Measurements from ENCODE around the gene MCAM. TPM values are rescaled to one million over a fixed set of nuclear protein-coding genes. Genes with fewer than 3 reads are reported as not detected.
A peak's percentile ranks its signal among the peaks of the same experiment; 100 is the strongest.

The MCAM gene
- total and polyA plus RNA-seq, 2 of the 8 experiments (the other 6 are each of a cell fraction or from before 2014, with no cell fraction given): 22.4 to 32.2 TPM

DNA sequence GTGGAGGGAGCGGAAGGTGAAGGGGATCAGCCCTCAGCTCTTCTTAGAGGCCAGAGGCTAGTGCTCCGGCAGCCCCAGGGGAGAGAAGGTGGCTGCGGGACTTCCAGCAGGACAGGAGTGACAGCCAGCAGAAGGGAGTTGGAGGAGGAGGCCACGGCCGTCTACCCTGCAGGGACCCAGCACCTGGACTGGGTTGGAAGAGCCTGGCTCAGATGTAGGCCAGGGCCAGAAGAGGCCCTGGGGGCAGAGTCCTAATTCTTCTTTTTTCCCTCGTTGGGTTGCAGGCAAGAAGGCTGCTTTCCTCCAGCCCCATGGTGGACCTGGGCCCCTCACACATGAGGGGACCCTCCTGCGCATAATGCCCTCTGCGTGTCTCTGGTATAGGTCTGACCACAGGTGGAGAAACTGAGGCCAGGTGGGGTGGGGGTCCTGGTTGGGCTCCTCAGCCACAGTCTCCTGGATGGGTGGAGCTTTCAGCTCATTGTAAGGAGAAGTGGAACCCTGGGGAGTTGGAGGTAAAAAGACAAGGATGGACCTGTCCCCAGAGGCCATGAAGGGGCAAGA lies 2.3 kb upstream of the MCAM start:
- no peak overlapping the region for H3K14ac ChIP-seq (ENCODE audit: insufficient read length)
- H4K5ac ChIP-seq (ENCODE audit: insufficient read length, low read depth, low read length): no peak overlapping the region
- DNase-seq (ENCODE audit: low read depth in 1 of 2, low spot score in 2 of 2) (no peak), FAIRE-seq (no peak)
- H3K23ac ChIP-seq (ENCODE audit: insufficient read length): no peak overlapping the region
- H3K56ac ChIP-seq (replicated peaks; ENCODE audit: insufficient read length, low read depth, low read length): no peak overlapping the region
- H3K27me3 ChIP-seq (replicated peaks in 1 of 4; ENCODE audit: control insufficient read depth in 3 of 4, extremely low read depth in 1 of 4, insufficient read depth in 3 of 4, low read length in 3 of 4): peaks cover 5 to 45% (median 36%) of the 10 kb centered on the region in 4 experiments
- H2BK20ac ChIP-seq (ENCODE audit: low read length): peak overlapping the region; percentile 96
- peaks cover 33% of the 10 kb centered on the region for H3K23me2 ChIP-seq (ENCODE audit: low read depth, low read length)
- no peaks in the 10 kb centered on the region for H3K79me1 ChIP-seq (ENCODE audit: low read depth, low read length)
- H3K18ac ChIP-seq (ENCODE audit: extremely low read depth, low read length): peak overlapping the region; percentile 48
- peak overlapping the region in 1 of 4 experiments; percentile 8; a peak in 1 of 8 replicates for H3K4me3 ChIP-seq (ENCODE audit: extremely low read depth in 1 of 4, insufficient read depth in 2 of 4, low read depth in 3 of 4, low read length in 4 of 4)
- CTCF ChIA-PET (ENCODE audit: partially characterized antibody): interaction anchor here (1.3 to 16.8 kb wide), 6 partner anchors 11 to 62 kb away, joined by 3 to 415 read pairs (median 6); partner anchors contain the start of genes C1QTNF5, MFRP, RNF26 and USP2
- peak overlapping the region; percentile 91; the same call in 1 of the 2 replicates for H2BK5ac ChIP-seq (ENCODE audit: low read depth, low read length)
- H3K36me3 ChIP-seq (ENCODE audit: control insufficient read depth in 2 of 4, insufficient read depth in 4 of 4, low read length in 3 of 4): no peaks in the 10 kb centered on the region
- peak overlapping the region; percentile 36 for H2BK120ac ChIP-seq (replicated peaks; ENCODE audit: low read depth, low read length)
- H4K91ac ChIP-seq (replicated peaks; ENCODE audit: insufficient read length, low read length): peak overlapping the region; percentile 48
- peak overlapping the region; percentile 98; the same call in 1 of the 2 replicates for H2BK15ac ChIP-seq (ENCODE audit: low read length)
- no peaks in the 10 kb centered on the region for H3K9me3 ChIP-seq (ENCODE audit: insufficient read depth in 2 of 2, low read depth in 1 of 2, low read length in 1 of 2)
- WGBS, 2 experiments (ENCODE audit: extremely low coverage in 1 of 2, insufficient coverage in 1 of 2, insufficient read length in 1 of 2, insufficient replicate concordance in 2 of 2, low coverage in 1 of 2, low lambda C conversion rate in 2 of 2, missing lambda C conversion rate in 1 of 2): 78% methylated on average over 8 of the region's 8 CpGs; no CpG with 5 or more reads in 1 of the 2 experiments
- POLR2A ChIA-PET (ENCODE audit: partially characterized antibody): interaction anchor here (0.7 to 5.4 kb wide), 7 partner anchors 10 to 224 kb away, joined by 3 to 44 read pairs (median 6); partner anchors contain the start of genes CBL and RNF26
- H4K8ac ChIP-seq (ENCODE audit: extremely low read depth, insufficient read depth, low read length): peak overlapping the region; percentile 74; the same call in 1 of the 2 replicates
- H3K4me2 ChIP-seq (ENCODE audit: insufficient read depth in 1 of 2, low read depth in 2 of 2, low read length in 2 of 2): peak overlapping the region; percentile 29 to 97; a peak in 3 of 4 replicates
- no peak overlapping the region for H2AFZ ChIP-seq (ENCODE audit: low read length)
- H2AK5ac ChIP-seq (ENCODE audit: low read depth, low read length): peak overlapping the region; percentile 93; the same call in 1 of the 2 replicates
- H3K27ac ChIP-seq (ENCODE audit: low read depth, low read length): no peak overlapping the region
- H3K79me2 ChIP-seq (ENCODE audit: control insufficient read depth in 1 of 2, insufficient read depth in 2 of 2, low read length in 2 of 2): no peaks in the 10 kb centered on the region
- no peak overlapping the region for H3K4ac ChIP-seq (replicated peaks; ENCODE audit: insufficient read length, low read depth, low read length)
- H3K4me1 ChIP-seq (replicated peaks in 1 of 4; ENCODE audit: control insufficient read depth in 3 of 4, insufficient read depth in 4 of 4, low read length in 3 of 4): peaks cover 11 to 57% (median 50%) of the 10 kb centered on the region in 4 experiments
- no peak overlapping the region for H3K9ac ChIP-seq (replicated peaks in 1 of 4; ENCODE audit: extremely low read depth in 1 of 4, low read depth in 3 of 4, low read length in 3 of 4)
- peaks cover 2% of the 10 kb centered on the region in 2 experiments for H4K20me1 ChIP-seq (replicated peaks in 1 of 2; ENCODE audit: control insufficient read depth in 1 of 2, insufficient read depth in 2 of 2, low read length in 2 of 2)
- H2BK12ac ChIP-seq (ENCODE audit: low read depth, low read length): peak overlapping the region; percentile 98; the same call in 1 of the 2 replicates
- TF ChIP-seq SP4 (IDR thresholded peaks at IDR 0.05; ENCODE audit: low read length) (no peak), BRCA1 (IDR thresholded peaks at IDR 0.05; ENCODE audit: low read depth, low read length) (no peak)
